Activated T-helper 2 cell treated with anti-CD3 and anti-CD28 coated beads, Interferon-gamma antibody, Interleukin-2, Interleukin-4, amounts not matched to agents 10 μg/mL and 5 μg/mL and 100 μg/mL, durations not matched to agents 14 hours and 24 hours and 36 hours (primary cell): Measurements from ENCODE around the gene RAB3IP. TPM values are rescaled to one million over a fixed set of nuclear protein-coding genes. Genes with fewer than 3 reads are reported as not detected.

Experiments
- DNase-seq: peaks from one replicate; pipeline ENCODE4 v3.0.0; 2021; ENCODE audit warnings: low spot score
- H3K27ac Mint-ChIP-seq: one replicate; pipeline ENCODE4 v1.8.0; 2021; ENCODE audit warnings: mixed read lengths
- H3K27me3 Mint-ChIP-seq: one replicate; pipeline ENCODE4 v1.8.0; 2021; ENCODE audit warnings: low read depth, mixed read lengths
- H3K36me3 Mint-ChIP-seq: one replicate; pipeline ENCODE4 v1.8.0; 2021; ENCODE audit warnings: low read depth, mixed read lengths
- H3K4me1 Mint-ChIP-seq: one replicate; pipeline ENCODE4 v1.8.0; 2021; ENCODE audit warnings: low read depth, mixed read lengths
- H3K4me3 Mint-ChIP-seq: one replicate; pipeline ENCODE4 v1.8.0; 2021; ENCODE audit warnings: low read depth, mild to moderate bottlenecking, moderate library complexity, mixed read lengths
- H3K9me3 Mint-ChIP-seq: one replicate; pipeline ENCODE4 v1.8.0; 2021; ENCODE audit warnings: mixed read lengths
- intact Hi-C: fragments of 100-400 bp; cut with micrococcal nuclease; formaldehyde crosslinking; loops from one replicate; pipeline ENCODE4 v1.15.1; 2023
- total RNA-seq: library from RNA; stranded (reverse); gene quantifications from 2 replicates; pipeline ENCODE4 v1.2.3, GENCODE V29; 2022

The RAB3IP gene, protein sequence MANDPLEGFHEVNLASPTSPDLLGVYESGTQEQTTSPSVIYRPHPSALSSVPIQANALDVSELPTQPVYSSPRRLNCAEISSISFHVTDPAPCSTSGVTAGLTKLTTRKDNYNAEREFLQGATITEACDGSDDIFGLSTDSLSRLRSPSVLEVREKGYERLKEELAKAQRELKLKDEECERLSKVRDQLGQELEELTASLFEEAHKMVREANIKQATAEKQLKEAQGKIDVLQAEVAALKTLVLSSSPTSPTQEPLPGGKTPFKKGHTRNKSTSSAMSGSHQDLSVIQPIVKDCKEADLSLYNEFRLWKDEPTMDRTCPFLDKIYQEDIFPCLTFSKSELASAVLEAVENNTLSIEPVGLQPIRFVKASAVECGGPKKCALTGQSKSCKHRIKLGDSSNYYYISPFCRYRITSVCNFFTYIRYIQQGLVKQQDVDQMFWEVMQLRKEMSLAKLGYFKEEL
- total RNA-seq: 29.8 and 37.7 TPM in 2 replicates

DNA sequence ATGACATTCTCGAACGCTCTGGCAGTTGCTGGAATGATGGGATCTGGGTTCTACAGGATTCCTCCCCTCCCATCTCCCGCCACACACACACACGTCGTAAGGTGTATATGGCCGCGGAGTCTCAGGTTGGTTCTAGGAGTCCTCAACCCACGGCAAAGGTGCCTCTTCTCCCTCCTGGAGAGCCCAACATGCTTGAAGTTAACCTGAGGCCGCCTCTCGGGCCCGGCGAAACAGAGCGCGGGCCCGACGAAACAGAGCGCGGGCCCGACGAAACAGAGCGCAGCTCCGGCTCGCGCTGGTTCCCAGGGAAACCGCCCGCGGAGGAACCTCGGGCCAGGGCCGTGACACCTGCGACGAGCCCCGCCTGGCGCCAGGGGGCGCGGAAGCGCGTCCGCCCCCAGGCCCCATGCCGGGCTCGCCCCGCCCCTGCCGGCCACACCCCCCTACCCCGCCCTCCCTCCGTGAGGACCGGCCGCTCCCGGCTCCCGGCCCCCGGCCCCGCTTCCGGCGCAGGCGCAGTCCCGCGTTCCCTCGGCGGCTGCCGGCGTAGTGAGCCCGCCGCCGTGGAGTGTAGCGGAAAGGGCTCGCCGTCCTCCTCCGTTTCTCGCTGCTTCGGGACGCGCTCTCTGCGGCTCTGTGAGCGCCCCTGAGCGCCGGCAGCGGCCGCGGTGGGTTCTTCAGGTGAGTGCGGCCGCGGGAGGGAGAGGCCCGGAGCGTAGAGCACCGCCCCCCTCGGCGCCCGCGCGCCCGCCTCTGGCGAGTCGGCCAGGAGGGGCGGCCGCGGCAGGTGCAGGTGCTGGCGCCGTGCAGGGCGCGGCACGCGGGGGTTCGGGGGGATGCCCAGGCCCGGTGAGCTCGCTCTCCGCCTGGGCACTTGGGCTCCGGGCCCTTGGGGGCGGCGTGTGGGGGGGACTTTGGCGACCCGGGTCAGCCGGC lies at the start of gene RAB3IP:
TSS of gene RAB3IP (plus strand) at position 510 of the 936 bp plus-strand sequence. CDS start 16,549 bp downstream, outside the sequence.
- Mint-ChIP-seq H3K36me3 (peaks cover 4% of the 10 kb centered on the region), H3K4me3 (peak within 1 kb of the TSS; percentile 81), H3K27me3 (peaks cover 33% of the 10 kb centered on the region), H3K9me3 (no peaks in the 10 kb centered on the region), H3K4me1 (peaks cover 13% of the 10 kb centered on the region), H3K27ac (peak within 1 kb of the TSS; percentile 70)
- DNase-seq: peak; percentile 87
- intact Hi-C loops: loop anchor here (2.0 to 10.0 kb wide), 6 partner anchors 154 to 626 kb away; partner anchors contain the start of genes CCT2, CNOT2, FRS2 and KCNMB4

DNA sequence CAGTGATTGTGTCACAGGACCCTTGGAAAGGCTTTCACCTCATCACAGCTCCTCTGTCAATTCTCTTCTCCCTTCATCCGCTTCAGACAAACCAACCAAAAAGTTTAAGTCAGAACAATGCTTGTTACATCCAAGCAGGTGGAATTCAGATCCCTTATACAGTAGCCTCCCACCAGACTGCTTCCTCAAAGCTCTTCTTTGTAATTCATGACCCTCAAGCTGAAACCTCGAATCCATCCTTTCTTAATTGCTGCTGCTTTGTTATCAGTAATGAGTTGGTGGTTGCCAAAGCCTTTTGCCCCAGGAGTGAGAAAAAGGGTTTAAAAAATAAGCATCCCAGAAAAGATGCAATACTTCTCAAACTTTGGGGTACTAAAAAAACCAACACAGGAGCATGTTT lies 49.0 kb upstream of the RAB3IP start:
- H3K4me1 Mint-ChIP-seq: peaks cover 7% of the 10 kb centered on the region
- H3K27ac Mint-ChIP-seq: no peak overlapping the region
- no peak for DNase-seq
- H3K27me3 Mint-ChIP-seq: peaks cover 16% of the 10 kb centered on the region
- intact Hi-C loops: no loop called here
- H3K36me3 Mint-ChIP-seq: no peaks in the 10 kb centered on the region
- H3K4me3 Mint-ChIP-seq: no peak overlapping the region
- H3K9me3 Mint-ChIP-seq: no peaks in the 10 kb centered on the region

DNA sequence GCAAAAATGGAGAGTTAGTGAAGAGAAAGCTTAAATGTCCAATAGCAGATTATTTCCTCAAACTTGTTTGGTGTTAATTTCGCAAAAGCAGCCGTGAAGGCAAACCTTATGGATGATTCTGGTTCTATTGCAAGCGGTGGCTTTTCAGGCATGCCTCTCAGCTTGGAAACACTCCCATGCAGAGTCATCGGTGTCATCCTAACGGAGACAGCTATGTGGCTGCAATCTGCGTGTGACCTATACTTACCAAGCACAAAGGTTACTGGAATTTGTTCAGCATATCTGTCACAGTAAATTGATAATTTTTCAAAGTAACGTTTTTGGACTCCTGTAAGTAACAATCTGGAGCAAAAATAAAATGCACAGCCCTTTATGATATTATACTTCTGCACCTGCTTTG lies 44.5 kb upstream of the RAB3IP start:
- Mint-ChIP-seq H3K4me1 (peaks cover 3% of the 10 kb centered on the region), H3K36me3 (no peaks in the 10 kb centered on the region), H3K9me3 (no peaks in the 10 kb centered on the region), H3K27me3 (peaks cover 20% of the 10 kb centered on the region), H3K27ac (no peak overlapping the region), H3K4me3 (no peak overlapping the region)
- intact Hi-C loops: no loop called here
- no peak for DNase-seq

DNA sequence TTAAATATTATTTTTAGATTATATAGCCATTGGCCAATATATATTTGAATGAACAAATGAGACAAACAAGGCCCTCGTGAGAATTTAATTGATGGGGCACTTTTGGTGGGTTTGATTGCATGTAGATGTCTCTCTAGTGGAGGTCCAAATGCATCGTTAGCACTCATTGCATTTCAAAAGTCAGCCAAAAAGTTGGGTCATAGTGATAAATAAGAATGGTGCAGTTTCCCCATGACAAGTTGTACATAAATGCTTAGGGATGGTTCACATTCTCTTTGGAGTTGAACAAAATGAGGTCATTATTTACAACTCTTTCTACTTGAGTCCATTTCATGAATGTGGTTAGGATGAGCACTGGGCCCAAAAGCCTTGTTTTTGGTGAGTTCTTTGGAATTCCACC lies 40.6 kb upstream of the RAB3IP start:
- Mint-ChIP-seq H3K4me1 (no peaks in the 10 kb centered on the region), H3K27ac (no peak overlapping the region), H3K36me3 (no peaks in the 10 kb centered on the region), H3K9me3 (no peaks in the 10 kb centered on the region), H3K27me3 (peaks cover 20% of the 10 kb centered on the region), H3K4me3 (no peak overlapping the region)
- no peak for DNase-seq
- intact Hi-C loops: no loop called here

DNA sequence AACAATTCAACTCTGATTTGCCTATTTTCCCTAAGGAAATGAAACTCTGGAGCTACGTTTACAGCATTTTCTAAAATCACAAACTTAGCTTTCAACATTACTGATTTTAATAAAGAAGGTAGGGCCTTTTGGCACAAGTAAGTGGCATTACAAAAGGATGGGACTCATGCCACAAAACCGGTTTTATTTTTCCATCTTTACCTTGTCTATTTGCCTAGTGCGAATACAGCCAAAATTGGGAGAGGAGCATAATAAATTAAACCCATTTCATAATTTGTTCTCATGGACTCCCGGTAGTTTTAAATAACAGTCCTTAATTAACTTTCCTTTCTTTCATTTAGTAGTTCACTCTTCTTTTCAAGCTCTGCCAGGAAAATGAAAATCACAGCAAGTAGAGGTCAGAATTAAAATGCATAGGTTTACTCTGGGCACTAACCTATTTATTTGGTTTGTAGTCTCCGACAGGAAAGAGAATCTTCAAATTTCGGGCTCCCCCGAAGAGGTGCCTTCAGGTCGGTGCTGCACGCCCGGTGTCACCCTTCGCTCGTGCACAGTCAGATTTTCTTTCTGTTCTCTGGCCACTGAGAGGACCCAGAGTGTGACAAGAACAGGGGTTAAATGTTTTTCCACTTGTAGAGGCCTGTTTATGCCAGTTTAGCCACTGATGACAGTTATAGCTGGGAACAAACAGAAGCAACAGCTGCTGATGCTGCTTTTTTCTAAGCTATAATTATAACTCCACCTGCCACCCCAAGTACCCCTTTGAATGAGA lies 39.7 kb upstream of the RAB3IP start, which contains the start of gene BEST3:
TSS of gene BEST3 (minus strand) at position 535 of the 772 bp plus-strand sequence. CDS start 1,505 bp downstream, outside the sequence.
- intact Hi-C loops: no loop called here
- DNase-seq: no peak
- Mint-ChIP-seq H3K9me3 (no peaks in the 10 kb centered on the region), H3K36me3 (no peaks in the 10 kb centered on the region), H3K4me3 (no peak within 1 kb of the TSS), H3K27me3 (peaks cover 20% of the 10 kb centered on the region), H3K27ac (no peak within 1 kb of the TSS), H3K4me1 (no peaks in the 10 kb centered on the region)

DNA sequence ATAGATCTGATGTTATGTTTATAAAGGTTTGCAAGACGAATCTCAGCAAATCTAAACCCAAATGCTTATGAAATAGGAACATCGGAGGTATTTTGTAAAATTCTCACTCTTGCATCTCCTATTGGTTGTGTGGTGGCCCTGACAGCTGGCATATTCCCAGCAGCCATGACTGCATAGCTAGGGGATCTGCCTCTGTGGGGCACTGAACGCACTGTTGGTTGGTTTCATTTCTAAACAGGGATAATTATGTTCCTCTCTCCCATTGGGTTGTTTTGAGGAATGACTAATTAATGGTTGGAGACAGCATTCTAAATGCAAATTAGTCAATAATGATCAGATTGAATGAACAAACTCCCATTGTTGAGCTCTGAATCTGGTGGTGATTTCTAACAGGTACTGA lies 36.8 kb upstream of the RAB3IP start:
- H3K4me3 Mint-ChIP-seq: no peak overlapping the region
- intact Hi-C loops: no loop called here
- no peaks in the 10 kb centered on the region for H3K36me3 Mint-ChIP-seq
- no peak for DNase-seq
- H3K27ac Mint-ChIP-seq: no peak overlapping the region
- H3K4me1 Mint-ChIP-seq: no peaks in the 10 kb centered on the region
- peaks cover 17% of the 10 kb centered on the region for H3K27me3 Mint-ChIP-seq
- no peaks in the 10 kb centered on the region for H3K9me3 Mint-ChIP-seq

DNA sequence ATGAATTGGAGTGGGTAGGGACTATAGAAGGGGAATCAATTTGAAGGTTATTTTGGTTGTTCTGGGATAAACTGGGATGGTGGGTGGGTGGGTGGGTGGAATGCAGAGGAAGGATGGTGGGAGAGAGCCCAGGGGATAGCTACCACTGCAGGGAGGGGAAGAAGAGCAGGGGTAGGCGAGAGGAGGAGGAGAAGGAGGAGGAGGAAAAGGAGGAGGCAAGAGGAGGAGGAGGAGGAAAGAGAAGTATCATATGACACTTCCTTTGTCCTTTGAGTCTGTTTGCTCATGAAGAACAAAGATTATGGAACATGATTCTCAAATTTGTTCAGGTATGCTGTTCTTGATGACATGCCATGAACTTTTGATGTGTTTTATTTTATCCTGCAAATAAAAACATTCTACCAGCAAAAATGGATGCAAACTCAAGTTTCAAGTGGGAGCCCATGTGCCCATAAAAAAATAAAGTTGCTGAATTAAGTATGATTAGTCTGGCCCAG lies 35.5 kb upstream of the RAB3IP start:
- no peak for DNase-seq
- H3K4me3 Mint-ChIP-seq: no peak overlapping the region
- intact Hi-C loops: no loop called here
- H3K36me3 Mint-ChIP-seq: no peaks in the 10 kb centered on the region
- H3K27me3 Mint-ChIP-seq: peaks cover 10% of the 10 kb centered on the region
- no peaks in the 10 kb centered on the region for H3K9me3 Mint-ChIP-seq
- no peak overlapping the region for H3K27ac Mint-ChIP-seq
- no peaks in the 10 kb centered on the region for H3K4me1 Mint-ChIP-seq

DNA sequence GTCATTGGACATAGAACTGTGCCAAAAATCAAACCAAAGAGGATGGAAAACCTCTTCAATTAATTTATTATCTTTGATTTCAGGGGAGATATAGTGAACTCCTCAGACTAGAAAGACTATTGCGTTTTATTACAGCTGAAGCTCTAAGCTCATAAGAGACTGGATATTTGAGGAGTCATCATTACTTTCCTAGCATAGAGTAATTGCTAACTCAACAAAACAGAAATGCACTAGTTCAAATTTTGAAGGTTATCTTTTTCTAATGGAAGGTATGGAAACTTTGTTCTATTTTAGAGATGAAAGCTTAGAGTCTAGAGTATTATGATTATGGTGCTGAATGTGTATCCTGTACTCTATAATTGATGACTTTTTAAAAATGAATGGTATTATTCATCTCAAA lies 34.3 kb upstream of the RAB3IP start:
- Mint-ChIP-seq H3K4me1 (no peaks in the 10 kb centered on the region), H3K27ac (no peak overlapping the region)
- intact Hi-C loops: no loop called here

DNA sequence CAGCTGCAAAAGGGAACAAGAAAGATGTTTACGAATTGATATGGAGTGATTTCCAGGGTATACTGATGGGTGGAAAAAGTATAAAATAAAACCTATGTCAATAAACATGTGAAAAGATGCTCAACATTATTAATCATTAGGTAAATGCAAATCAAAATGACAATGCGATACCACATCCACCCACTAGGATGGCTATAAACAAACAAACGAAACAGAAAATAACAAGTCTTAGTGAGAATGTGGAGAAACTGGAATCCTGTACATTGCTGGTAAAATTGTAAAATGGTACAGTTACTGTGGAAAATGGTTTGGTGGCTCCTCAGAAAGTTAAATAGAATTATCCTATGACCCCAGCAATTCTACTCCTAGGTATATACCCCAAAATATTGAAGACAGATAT lies 30.0 kb upstream of the RAB3IP start:
- no peak for DNase-seq
- Mint-ChIP-seq H3K27me3 (peaks cover 6% of the 10 kb centered on the region), H3K9me3 (no peaks in the 10 kb centered on the region), H3K4me1 (no peaks in the 10 kb centered on the region), H3K36me3 (no peaks in the 10 kb centered on the region), H3K27ac (no peak overlapping the region), H3K4me3 (no peak overlapping the region)
- intact Hi-C loops: no loop called here

More for the DNA sequence above, 34.3 kb upstream of the RAB3IP start:
- Mint-ChIP-seq H3K4me3 (no peak overlapping the region), H3K36me3 (no peaks in the 10 kb centered on the region), H3K27me3 (peaks cover 10% of the 10 kb centered on the region), H3K9me3 (no peaks in the 10 kb centered on the region)
- no peak for DNase-seq

DNA sequence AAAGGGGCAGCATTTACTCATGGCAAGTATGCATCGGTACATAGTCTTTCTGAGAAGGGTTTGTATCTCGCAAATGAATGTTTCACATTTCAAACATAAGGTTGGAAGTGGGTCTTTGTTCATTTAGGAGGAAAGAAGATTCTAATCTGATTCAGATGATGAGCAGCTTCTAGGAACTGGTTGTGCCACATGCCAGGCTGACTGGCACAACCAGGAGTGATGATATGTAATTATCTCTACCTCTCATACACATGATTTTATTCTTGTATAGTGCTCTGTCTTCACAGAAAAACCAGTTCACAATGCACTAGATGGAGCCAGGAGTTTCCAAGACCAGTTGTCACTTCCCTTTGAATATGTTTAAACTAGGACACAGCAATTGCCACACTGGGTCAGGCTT lies 25.8 kb upstream of the RAB3IP start:
- H3K27ac Mint-ChIP-seq: no peak overlapping the region
- intact Hi-C loops: no loop called here
- DNase-seq: no peak
- no peak overlapping the region for H3K4me3 Mint-ChIP-seq
- no peaks in the 10 kb centered on the region for H3K36me3 Mint-ChIP-seq
- H3K9me3 Mint-ChIP-seq: no peaks in the 10 kb centered on the region
- H3K27me3 Mint-ChIP-seq: peaks cover 15% of the 10 kb centered on the region
- H3K4me1 Mint-ChIP-seq: no peaks in the 10 kb centered on the region

DNA sequence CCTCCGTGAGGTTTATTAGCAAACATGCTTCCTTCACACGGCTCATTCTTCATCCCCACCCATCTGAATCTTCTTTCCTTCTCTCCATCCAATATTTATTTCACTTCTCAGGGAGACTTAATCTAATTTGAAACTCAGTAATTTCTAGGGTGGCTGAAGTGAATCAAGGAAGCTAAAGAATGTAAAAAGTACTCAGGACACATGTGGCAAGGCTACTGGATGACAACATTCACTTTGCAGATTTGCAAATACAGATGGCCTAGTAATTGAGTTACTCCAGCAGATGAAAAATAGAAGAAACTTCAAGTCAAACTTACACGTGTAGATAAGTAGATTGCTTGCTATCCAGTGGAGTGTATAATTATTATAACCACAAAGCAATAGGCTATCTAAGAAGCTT lies 24.1 kb upstream of the RAB3IP start:
- intact Hi-C loops: no loop called here
- H3K4me3 Mint-ChIP-seq: no peak overlapping the region
- H3K27ac Mint-ChIP-seq: no peak overlapping the region
- peaks cover 19% of the 10 kb centered on the region for H3K27me3 Mint-ChIP-seq
- no peaks in the 10 kb centered on the region for H3K9me3 Mint-ChIP-seq
- no peaks in the 10 kb centered on the region for H3K4me1 Mint-ChIP-seq
- no peak for DNase-seq
- no peaks in the 10 kb centered on the region for H3K36me3 Mint-ChIP-seq
